IPS-18a (cell line): ENCODE results near the gene MMEL1.

Source experiments
- H3K27ac ChIP-seq: one replicate; pipeline ENCODE4 v1.5.1; 2013; ENCODE audit warnings: low read length
- H3K27me3 ChIP-seq: one replicate; pipeline ENCODE4 v1.6.1; 2013; ENCODE audit warnings: mild to moderate bottlenecking, low read length; ENCODE audit not compliant: control insufficient read depth, insufficient read depth
- H3K36me3 ChIP-seq: one replicate; pipeline ENCODE4 v1.6.1; 2013; ENCODE audit warnings: low read depth, low read length; ENCODE audit not compliant: control insufficient read depth
- H3K4me1 ChIP-seq: one replicate; pipeline ENCODE4 v1.6.1; 2013; ENCODE audit warnings: low read depth, low read length; ENCODE audit not compliant: control insufficient read depth
- H3K4me3 ChIP-seq: one replicate; pipeline ENCODE4 v1.5.1; 2013; ENCODE audit warnings: low read length
- H3K9ac ChIP-seq: one replicate; pipeline ENCODE4 v1.6.1; 2013; ENCODE audit warnings: mild to moderate bottlenecking, low read length, moderate library complexity
- H3K9me3 ChIP-seq: one replicate; pipeline ENCODE4 v1.6.1; 2013; ENCODE audit warnings: low read depth, low read length; ENCODE audit not compliant: control insufficient read depth

Gene MMEL1

DNA sequence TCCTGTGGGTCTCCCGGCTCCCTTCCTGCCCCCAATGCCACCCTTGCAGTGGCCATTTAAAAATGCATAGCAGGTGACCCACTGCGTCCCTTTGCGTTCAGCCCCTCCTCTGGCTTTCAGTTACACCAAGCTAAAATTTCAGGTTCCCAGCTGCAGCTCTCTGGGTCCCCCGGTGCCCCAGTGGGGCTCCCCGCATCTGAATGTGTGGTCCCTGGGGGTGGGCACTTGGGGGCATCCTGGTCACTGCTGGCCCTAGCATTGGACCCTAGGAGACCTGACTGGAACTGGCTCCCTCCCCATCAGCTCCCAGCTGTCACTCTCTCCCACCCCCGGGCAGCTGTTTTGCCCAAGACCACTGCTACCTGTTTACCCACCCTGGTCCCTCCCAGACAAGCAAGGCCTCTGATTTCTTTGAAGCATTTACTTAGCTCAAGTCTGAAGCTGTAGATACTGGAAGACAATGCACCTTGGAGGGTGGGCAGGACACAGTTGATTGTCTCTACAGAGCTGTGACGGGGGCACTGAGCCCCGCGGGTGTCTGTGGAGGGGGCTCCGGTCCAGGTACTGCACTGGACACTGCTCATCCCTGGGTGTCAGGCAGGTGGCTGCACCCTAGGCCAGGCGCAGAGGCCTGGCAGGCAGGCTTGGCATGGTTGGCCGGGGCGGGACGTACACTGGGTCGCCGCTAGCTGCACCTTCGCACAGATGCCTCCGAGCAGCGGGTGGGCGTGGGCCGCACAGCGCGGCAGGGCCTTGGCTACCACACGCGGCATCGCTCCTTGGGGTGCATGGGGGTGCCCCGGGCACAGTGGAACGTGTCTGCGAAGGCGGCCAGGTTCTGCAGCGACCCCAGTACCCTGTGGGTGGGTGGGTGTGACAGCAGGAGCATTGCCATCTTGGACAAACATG is 42.3 kb downstream of the MMEL1 start:
- no peak overlapping the region for H3K9ac ChIP-seq
- no peaks in the 10 kb centered on the region for H3K36me3 ChIP-seq
- no peak overlapping the region for H3K27ac ChIP-seq
- H3K4me3 ChIP-seq = no peak overlapping the region
- no peaks in the 10 kb centered on the region for H3K9me3 ChIP-seq
- H3K4me1 ChIP-seq = no peaks in the 10 kb centered on the region
- H3K27me3 ChIP-seq = no peaks in the 10 kb centered on the region

DNA sequence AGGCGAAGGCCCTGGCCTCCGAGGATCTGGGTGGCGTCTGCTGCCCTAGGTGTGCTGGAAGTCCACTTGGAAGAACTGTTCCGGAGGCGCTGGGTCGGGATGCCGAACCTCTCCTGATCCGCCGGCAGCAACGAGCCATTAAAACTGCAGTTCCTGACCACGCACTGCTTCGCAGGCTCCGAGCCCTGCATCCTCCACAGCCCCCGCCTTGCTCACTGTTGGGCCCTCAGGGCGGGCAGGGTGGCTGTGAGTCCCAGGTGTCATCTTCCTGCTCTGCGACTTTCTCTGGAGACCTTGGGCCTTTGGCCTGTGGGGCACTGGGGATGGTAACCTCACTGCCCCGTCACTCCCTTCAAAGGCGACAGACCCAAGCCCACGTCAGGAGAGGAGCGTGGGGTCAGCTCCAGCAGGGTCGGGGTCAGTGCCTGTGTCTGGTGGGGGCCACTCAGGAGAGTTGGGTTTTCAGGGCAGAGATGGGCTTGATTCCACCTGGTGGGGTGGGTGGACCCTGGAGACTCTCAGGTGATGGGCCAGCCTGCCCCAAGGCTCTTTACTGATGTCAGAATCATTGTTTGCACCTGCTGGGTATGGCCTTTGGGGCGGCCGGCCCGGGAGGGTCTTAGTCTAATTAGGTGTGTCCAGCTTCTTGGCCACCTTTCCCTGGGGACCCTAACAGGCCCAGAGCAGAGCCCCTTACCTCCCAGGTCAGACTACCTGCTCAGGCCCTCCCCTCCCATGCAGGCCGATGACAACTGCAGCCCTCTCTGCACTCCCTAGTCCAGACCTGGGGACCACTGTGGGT is 43.2 kb downstream of the MMEL1 start:
- no peaks in the 10 kb centered on the region for H3K9me3 ChIP-seq
- H3K9ac ChIP-seq = no peak overlapping the region
- H3K4me3 ChIP-seq = no peak overlapping the region

DNA sequence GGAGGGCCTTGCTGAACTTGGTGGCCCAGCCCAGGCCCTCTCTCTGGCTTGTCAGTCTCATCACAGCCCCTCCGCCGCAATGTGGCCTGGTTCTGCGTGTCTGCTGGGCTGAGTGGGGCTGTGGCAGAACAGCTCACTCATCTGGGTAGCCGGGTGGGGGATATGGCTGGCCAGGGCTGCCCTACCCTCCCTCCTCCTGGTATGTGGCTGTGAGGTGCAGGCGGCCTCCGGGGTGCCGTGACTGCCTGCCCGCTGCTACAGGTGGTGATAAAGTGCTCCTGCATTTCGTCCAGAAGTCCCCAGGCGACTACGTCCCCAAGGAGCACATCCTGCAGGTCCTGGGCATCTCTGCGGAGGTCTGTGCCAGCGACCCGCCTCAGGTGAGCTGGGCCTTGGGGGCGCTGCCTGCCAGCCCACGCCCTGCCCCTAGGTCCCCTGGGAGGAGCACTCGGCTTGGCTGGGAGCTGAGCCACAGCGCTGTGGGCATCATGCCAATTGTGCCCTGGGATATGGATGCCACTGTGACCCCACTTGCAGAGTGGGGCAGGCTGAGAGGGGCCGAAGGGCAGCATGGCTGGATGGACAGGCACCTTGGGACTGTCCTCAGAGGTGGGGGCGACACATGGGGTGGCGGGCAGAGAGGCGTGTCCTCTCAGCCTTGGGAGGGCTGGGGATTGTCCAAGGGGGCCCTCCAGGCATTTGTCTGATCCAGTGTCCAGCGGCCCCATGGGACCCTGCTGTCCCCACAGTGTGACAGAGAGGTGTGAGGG is 44.0 kb downstream of the MMEL1 start:
- no peaks in the 10 kb centered on the region for H3K27me3 ChIP-seq
- no peak overlapping the region for H3K4me3 ChIP-seq
- H3K4me1 ChIP-seq = peaks cover 3% of the 10 kb centered on the region
- H3K9ac ChIP-seq = no peak overlapping the region
- no peaks in the 10 kb centered on the region for H3K36me3 ChIP-seq
- no peaks in the 10 kb centered on the region for H3K9me3 ChIP-seq
- no peak overlapping the region for H3K27ac ChIP-seq

More for the DNA sequence above, 43.2 kb downstream of the MMEL1 start:
- Histone ChIP-seq H3K27ac (no peak overlapping the region), H3K27me3 (no peaks in the 10 kb centered on the region), H3K36me3 (no peaks in the 10 kb centered on the region), H3K4me1 (no peaks in the 10 kb centered on the region)

DNA sequence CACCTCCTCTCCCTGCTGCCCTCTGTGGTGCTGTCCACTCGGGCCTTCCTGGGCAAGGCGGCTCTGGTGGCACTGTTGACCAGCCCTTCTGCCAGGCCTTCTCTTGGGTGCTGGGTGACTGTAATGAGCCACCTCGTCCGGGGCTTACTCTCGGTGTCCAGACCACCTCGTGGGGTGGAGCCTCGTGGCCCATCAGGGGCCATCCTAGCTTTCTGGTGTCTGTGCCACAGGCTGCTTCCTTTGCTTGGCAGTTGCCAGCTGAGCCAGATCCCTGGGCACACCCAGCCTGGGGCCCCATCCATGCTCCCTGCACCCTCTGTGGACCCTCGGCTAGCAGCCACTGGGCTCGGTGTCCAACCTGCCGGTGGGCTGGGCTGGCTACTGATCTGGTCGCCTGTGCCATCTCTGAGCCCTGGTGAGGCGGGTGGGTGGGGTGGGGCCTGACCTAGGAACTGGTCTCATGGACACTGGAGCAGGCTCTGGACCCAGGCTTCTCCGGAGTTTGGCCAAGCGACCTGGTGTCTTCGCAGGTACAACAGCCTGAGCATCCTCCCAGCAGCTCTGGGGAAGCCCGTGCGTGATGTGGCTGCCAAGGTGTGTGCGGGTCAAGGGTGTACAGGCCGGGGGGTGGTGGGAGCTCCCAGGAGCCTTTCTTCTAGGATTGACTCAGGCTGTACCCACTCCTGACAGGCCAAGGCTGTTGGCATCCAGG is 44.8 kb downstream of the MMEL1 start:
- Histone ChIP-seq H3K4me3 (peak overlapping the region; percentile 86), H3K27ac (no peak overlapping the region), H3K9ac (no peak overlapping the region), H3K9me3 (no peaks in the 10 kb centered on the region), H3K27me3 (no peaks in the 10 kb centered on the region), H3K36me3 (no peaks in the 10 kb centered on the region), H3K4me1 (peaks cover 3% of the 10 kb centered on the region)

DNA sequence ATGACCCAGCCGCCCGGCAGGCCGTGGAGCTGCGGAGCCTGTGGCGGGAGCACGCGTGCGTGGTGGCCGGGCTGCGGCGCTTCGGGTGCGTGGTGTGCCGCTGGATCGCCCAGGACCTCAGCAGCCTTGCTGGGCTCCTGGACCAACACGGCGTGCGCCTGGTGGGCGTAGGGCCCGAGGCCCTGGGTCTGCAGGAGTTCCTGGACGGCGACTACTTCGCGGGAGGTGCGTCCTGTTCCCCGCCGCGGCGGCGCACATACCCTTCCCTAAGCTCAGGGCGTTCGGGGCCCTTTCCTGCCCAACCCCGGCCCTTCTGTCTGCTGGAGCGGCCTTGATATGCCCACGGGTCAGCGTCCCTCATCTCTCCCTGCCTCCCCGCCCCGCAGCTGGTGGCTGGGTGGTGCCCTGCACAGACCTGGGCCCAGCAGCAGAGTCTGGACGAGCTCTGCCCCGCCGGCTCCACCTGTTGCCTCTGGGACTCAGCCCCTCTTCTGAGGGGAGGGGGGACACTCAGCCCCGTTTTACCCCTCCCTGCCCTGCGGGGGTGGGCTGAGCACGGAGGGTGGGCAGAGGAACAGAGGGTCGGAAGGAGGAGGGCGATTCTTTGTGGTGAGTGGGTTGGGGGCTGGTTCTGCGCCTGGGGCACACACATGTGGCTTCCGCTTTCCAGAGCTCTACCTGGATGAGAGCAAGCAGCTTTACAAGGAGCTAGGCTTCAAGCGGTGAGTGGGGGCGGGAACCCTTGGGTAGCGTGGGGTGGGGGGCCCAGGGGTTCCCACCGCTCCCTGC is 45.6 kb downstream of the MMEL1 start:
- Histone ChIP-seq H3K27me3 (no peaks in the 10 kb centered on the region), H3K9me3 (no peaks in the 10 kb centered on the region), H3K9ac (peak overlapping the region; percentile 36), H3K4me3 (peak overlapping the region; percentile 86), H3K27ac (no peak overlapping the region), H3K36me3 (no peaks in the 10 kb centered on the region), H3K4me1 (peaks cover 3% of the 10 kb centered on the region)

DNA sequence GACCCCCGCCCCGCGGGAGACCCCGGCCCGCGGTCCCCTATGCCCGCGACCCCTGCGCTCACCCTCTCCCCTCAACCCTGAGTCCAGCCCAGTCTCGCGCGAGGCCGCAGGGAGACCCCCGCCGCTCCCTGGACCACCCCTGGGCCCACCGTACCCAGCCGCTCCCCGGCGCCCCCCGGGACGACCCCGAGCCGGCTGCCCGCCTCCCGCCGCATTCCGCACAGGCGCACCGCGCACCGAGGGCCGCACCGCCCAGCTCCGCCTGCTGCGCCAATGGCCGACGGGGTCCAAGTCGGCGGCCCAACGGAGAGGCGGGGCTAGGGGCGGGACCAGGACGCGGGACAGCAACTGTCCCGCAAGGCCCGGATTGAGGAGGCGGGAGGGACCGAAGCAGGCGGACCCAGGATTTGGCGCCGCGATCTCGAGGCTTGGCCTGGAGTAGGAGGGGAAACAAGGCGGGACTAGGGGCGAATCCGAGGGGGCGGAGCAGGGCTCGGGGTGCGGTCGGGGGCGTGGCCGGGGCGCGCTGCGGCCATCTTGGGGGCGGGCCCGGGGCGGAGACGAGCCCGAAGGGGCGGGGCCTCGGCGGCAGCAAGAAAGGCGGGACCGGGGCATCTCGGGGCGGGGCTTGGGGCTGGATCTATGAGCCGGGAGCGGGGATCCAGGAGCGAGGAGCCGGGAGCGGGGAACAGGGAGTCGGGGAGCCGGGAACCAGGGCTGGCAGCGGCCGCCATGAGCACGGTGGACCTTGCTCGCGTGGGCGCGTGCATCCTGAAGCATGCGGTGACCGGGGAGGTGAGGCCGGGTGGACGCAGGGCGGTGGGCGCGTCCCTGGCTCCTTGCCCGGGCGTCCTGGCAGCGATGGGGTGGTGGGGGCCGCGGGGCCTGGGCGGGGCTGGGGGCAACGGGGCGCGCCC is 46.4 kb downstream of the MMEL1 start, which contains the start of gene PRXL2B:
Gene PRXL2B, plus strand, starts transcription at position 624 of the 917 bp plus-strand sequence. Its CDS starts 109 bp downstream, at position 733.
- Histone ChIP-seq H3K4me3 (peak within 1 kb of the TSS; percentile 86), H3K27ac (peak within 1 kb of the TSS; percentile 66), H3K36me3 (no peaks in the 10 kb centered on the region), H3K9me3 (no peaks in the 10 kb centered on the region), H3K4me1 (peaks cover 3% of the 10 kb centered on the region), H3K9ac (peak within 1 kb of the TSS; percentile 81), H3K27me3 (no peaks in the 10 kb centered on the region)

DNA sequence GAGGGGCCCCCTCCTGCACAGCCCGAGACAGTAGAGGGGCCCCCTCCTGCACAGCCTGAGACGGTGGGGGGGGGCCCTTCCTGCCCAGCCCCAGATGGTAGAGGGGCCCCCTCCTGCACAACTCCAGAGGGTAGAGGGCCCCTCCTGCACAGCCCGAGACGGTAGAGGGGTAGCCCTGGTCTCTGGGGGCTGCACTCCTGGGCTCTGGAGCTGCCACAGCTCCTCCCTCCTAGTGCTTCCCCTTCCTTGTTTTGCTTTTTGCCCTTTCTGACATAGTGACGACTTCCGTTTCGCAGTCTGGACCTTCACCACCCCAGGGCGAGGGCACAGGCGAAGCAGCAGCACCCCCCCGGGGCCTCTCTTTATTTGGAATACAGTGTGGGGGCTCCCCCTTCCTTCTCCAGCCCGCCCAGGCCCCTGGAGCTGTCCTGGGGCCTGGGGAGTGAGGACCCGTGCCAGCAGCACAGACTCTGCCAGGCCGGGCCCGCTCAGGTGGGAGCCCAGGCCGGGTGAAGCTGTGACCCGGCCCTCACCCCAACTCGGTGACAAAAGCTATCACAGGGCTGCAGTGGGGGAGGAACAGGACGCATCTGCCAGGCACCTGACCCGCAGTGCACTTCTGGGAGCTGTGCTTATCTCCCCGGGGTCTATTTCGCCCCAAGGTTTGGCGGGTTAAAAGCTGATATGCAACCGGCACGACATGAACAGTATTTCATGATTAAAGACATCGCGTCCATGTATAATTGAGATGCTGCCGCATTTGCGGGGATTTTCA is 47.3 kb downstream of the MMEL1 start:
- Histone ChIP-seq H3K27me3 (no peaks in the 10 kb centered on the region), H3K9ac (peak overlapping the region; percentile 81), H3K27ac (peak overlapping the region; percentile 66), H3K4me3 (peak overlapping the region; percentile 86), H3K4me1 (peaks cover 3% of the 10 kb centered on the region), H3K36me3 (no peaks in the 10 kb centered on the region), H3K9me3 (no peaks in the 10 kb centered on the region)

DNA sequence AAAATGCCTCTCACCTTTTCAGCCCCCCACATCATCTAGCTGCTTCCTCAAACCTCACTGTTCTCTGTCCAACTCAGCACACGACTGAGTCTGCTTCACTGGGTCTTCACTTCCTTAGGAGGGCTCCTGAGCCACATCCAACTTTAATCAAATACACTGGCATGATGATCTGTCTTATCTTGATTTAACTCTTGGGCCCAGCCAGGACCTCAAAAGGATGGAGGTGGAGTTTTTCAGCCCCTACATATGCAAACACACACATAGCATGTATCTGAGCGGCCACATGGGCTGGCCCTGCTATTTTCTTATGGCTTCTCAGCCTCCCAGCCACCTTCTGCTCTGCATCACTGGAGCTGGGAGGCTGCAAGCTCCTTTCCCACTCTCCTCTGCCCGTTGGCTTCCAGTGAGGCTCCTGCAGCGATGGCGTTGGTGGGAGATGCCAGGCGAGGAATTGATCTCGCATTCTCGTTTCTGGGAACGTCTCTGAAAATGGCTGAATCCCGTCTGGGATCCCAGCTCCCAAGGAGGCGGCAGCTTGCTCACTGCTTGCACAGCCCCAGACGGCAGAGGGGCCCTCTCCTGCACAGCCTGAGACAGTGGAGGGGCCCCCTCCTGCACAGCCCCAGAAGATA is 48.0 kb downstream of the MMEL1 start:
- Histone ChIP-seq H3K27ac (no peak overlapping the region), H3K27me3 (no peaks in the 10 kb centered on the region), H3K4me3 (peak overlapping the region; percentile 86), H3K36me3 (no peaks in the 10 kb centered on the region), H3K9ac (no peak overlapping the region), H3K4me1 (peaks cover 3% of the 10 kb centered on the region), H3K9me3 (no peaks in the 10 kb centered on the region)

DNA sequence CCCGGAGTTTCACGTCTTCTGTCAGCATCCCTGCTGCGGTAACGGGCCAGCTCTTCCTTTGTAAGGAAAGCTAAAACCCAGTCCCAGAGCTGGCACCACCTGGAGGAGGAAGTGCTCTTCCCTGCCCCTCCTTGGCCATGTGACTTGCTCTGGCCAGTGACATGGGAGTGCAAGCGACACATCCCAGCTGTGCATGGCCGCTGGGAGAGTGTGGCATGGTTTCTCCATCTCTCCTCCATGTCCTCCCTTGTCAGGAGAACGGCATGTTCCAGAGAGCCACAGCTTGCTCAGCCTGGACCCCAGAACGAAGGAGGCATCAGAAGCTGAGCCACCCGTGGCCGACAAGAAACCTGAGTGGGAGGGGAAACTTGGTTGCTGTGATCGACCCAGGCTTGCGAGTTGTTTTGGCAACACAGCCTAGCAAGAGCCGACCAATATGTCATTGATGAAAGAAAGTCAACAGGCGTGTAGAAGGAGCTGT is 48.9 kb downstream of the MMEL1 start:
- H3K27me3 ChIP-seq = no peaks in the 10 kb centered on the region
- no peak overlapping the region for H3K27ac ChIP-seq

More for the DNA sequence above, 48.9 kb downstream of the MMEL1 start:
- H3K9ac ChIP-seq = no peak overlapping the region
- H3K9me3 ChIP-seq = no peaks in the 10 kb centered on the region
- H3K4me3 ChIP-seq = no peak overlapping the region
- H3K36me3 ChIP-seq = no peaks in the 10 kb centered on the region
- peaks cover 3% of the 10 kb centered on the region for H3K4me1 ChIP-seq
